ENCODE data around the gene ABHD6.
A peak's percentile ranks its signal among the peaks of the same experiment; 100 is the strongest.

Gene ABHD6

GRCh38 chr3:58298190-58298589 lies 60.6 kb downstream of the ABHD6 start:
- no peak for TF ChIP-seq TAF1 (IDR thresholded peaks at IDR 0.05; ENCODE audit: low read depth)
- no peak for TF ChIP-seq YY1 (IDR thresholded peaks at IDR 0.05; ENCODE audit: low read depth)
- no peak for TF ChIP-seq TEAD4 (IDR thresholded peaks at IDR 0.05)
- TF ChIP-seq ZBTB7A (IDR thresholded peaks at IDR 0.05; ENCODE audit: low read depth): no peak
- no peak for TF ChIP-seq CREB1 (IDR thresholded peaks at IDR 0.05; ENCODE audit: low read depth)
- TF ChIP-seq NFIC (IDR thresholded peaks at IDR 0.05): no peak
- TF ChIP-seq TCF12 (IDR thresholded peaks at IDR 0.05; ENCODE audit: low read depth): no peak
- TF ChIP-seq REST (IDR thresholded peaks at IDR 0.05; ENCODE audit: low read depth): no peak
- TF ChIP-seq EGR1 (IDR thresholded peaks at IDR 0.05): no peak
- no peak for TF ChIP-seq USF1 (IDR thresholded peaks at IDR 0.05)
- no peak for TF ChIP-seq MAX (IDR thresholded peaks at IDR 0.05)
- TF ChIP-seq EP300 (IDR thresholded peaks at IDR 0.05; ENCODE audit: borderline replicate concordance): no peak
- TF ChIP-seq RAD21 (IDR thresholded peaks at IDR 0.05; ENCODE audit: low read depth): no peak
- no peak for TF ChIP-seq FOXM1 (IDR thresholded peaks at IDR 0.05; ENCODE audit: borderline replicate concordance, low read depth)
- no peak for TF ChIP-seq CEBPB (IDR thresholded peaks at IDR 0.05)

GRCh38 chr3:58299075-58299474 lies 61.5 kb downstream of the ABHD6 start:
- TF ChIP-seq USF1 (IDR thresholded peaks at IDR 0.05) (no peak), EP300 (IDR thresholded peaks at IDR 0.05; ENCODE audit: borderline replicate concordance) (no peak), CEBPB (IDR thresholded peaks at IDR 0.05) (no peak), EGR1 (IDR thresholded peaks at IDR 0.05) (no peak), TAF1 (IDR thresholded peaks at IDR 0.05; ENCODE audit: low read depth) (no peak), YY1 (IDR thresholded peaks at IDR 0.05; ENCODE audit: low read depth) (no peak), TEAD4 (IDR thresholded peaks at IDR 0.05) (no peak), CREB1 (IDR thresholded peaks at IDR 0.05; ENCODE audit: low read depth) (no peak), FOXM1 (IDR thresholded peaks at IDR 0.05; ENCODE audit: borderline replicate concordance, low read depth) (no peak), RAD21 (IDR thresholded peaks at IDR 0.05; ENCODE audit: low read depth) (no peak), ZBTB7A (IDR thresholded peaks at IDR 0.05; ENCODE audit: low read depth) (no peak), MAX (IDR thresholded peaks at IDR 0.05) (no peak), NFIC (IDR thresholded peaks at IDR 0.05) (no peak), REST (IDR thresholded peaks at IDR 0.05; ENCODE audit: low read depth) (no peak), TCF12 (IDR thresholded peaks at IDR 0.05; ENCODE audit: low read depth) (no peak)

- TF ChIP-seq MAX (IDR thresholded peaks at IDR 0.05) (no peak), RAD21 (IDR thresholded peaks at IDR 0.05; ENCODE audit: low read depth) (peak; percentile 46)
Measured at GRCh38 chr3:58299839-58300516, 62.4 kb downstream of the ABHD6 start.

GRCh38 chr3:58305882-58306711 lies 68.5 kb downstream of the ABHD6 start, which contains the start of the genes HTD2 and RPP14:
Gene HTD2, plus strand, starts transcription at chr3:58306520. Its CDS starts 11,094 bp downstream, at chr3:58317614.
Gene RPP14, plus strand, starts transcription at chr3:58306245. Its CDS starts 4,085 bp downstream, at chr3:58310330.
- TF ChIP-seq CREB1 (IDR thresholded peaks at IDR 0.05; ENCODE audit: low read depth) (peak; percentile 89), CEBPB (IDR thresholded peaks at IDR 0.05) (no peak), EGR1 (IDR thresholded peaks at IDR 0.05) (no peak), ZBTB7A (IDR thresholded peaks at IDR 0.05; ENCODE audit: low read depth) (peak; percentile 82; the same call in 1 of the 2 replicates), TEAD4 (IDR thresholded peaks at IDR 0.05) (no peak), YY1 (IDR thresholded peaks at IDR 0.05; ENCODE audit: low read depth) (peak; percentile 21; the same call in 1 of the 2 replicates), TAF1 (IDR thresholded peaks at IDR 0.05; ENCODE audit: low read depth) (peak; percentile 80), EP300 (IDR thresholded peaks at IDR 0.05; ENCODE audit: borderline replicate concordance) (0 out of 2 replicates have a peak, but pooled peaks have one; percentile 21), FOXM1 (IDR thresholded peaks at IDR 0.05; ENCODE audit: borderline replicate concordance, low read depth) (no peak), NFIC (IDR thresholded peaks at IDR 0.05) (0 out of 2 replicates have a peak, but pooled peaks have one; percentile 5), TCF12 (IDR thresholded peaks at IDR 0.05; ENCODE audit: low read depth) (peak; percentile 58), USF1 (IDR thresholded peaks at IDR 0.05) (no peak), RAD21 (IDR thresholded peaks at IDR 0.05; ENCODE audit: low read depth) (peak; percentile 44; the same call in 1 of the 2 replicates), MAX (IDR thresholded peaks at IDR 0.05) (peak; percentile 76), REST (IDR thresholded peaks at IDR 0.05; ENCODE audit: low read depth) (no peak)
